T-helper 1 cell treated with Interleukin-12 subunit alpha and Interleukin-12 subunit beta and Interleukin-4 antibody, amounts not matched to agents 30 μg/mL and 1 μg/mL, for 36 hours (primary cell): Measurements from ENCODE around the gene SARS1.
"Not testable (repeated sequence)": the region's sequence is repeated elsewhere in the genome, so short reads cannot be mapped to it uniquely, and the experiment has no call there.

ENCODE experiments used
- H3K27ac Mint-ChIP-seq: one replicate; pipeline ENCODE4 v1.8.0; 2021; ENCODE audit warnings: mild to moderate bottlenecking, mixed read lengths
- H3K27me3 Mint-ChIP-seq: one replicate; pipeline ENCODE4 v1.8.0; 2021; ENCODE audit warnings: low read depth, mixed read lengths
- H3K36me3 Mint-ChIP-seq: one replicate; pipeline ENCODE4 v1.8.0; 2021; ENCODE audit warnings: low read depth, mixed read lengths
- H3K4me1 Mint-ChIP-seq: one replicate; pipeline ENCODE4 v1.8.0; 2021; ENCODE audit warnings: low read depth, mixed read lengths
- H3K4me3 Mint-ChIP-seq: one replicate; pipeline ENCODE4 v1.8.0; 2021; ENCODE audit warnings: mild to moderate bottlenecking, moderate library complexity, mixed read lengths
- H3K9me3 Mint-ChIP-seq: one replicate; pipeline ENCODE4 v1.8.0; 2021; ENCODE audit warnings: mixed read lengths

Gene SARS1

DNA sequence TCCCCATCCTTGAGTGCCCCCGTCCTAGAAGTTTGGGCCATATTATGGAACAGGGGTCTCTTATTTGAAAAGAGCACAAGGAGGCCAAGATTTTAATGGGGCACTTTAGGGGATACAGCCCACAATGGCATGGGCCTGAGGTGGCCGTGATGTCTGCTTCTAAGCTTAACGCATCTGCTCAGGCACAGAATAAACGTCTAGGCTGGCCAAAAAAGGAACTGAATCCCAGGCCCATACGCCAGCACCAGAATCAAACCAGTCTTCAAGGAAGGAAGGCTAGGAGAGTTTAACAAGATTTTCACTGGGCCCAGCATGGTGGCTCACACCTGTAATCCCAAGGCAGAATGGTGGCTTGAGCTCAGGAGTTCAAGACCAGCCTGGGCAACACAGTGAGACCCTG is 9.2 kb upstream of the SARS1 start:
- peaks cover 17% of the 10 kb centered on the region for H3K4me1 Mint-ChIP-seq

DNA sequence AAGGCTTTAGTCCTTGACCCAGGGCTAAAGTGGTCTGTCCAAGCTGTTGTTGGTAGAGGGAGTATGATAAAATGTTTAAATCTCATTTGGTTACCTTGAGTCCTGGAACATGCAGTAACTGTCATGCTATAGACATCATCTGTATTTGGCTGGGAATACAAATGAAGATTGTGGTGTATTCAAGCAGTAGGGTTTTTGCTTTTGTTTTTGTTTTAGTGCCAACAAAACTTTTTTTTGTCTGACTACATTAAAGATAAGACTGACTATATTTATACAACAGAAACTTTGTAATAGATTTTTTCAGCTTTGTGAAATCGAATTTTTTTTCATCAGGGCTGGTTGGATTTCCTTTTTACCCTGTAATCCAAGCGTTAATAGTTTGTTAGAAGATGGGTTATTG is 7.4 kb upstream of the SARS1 start:
- peaks cover 4% of the 10 kb centered on the region for H3K4me1 Mint-ChIP-seq

More for the DNA sequence above, 9.2 kb upstream of the SARS1 start:
- Mint-ChIP-seq H3K9me3 (no peaks in the 10 kb centered on the region), H3K27me3 (peaks cover 5% of the 10 kb centered on the region), H3K4me3 (no peak overlapping the region), H3K36me3 (peaks cover 2% of the 10 kb centered on the region), H3K27ac (no peak overlapping the region)

DNA sequence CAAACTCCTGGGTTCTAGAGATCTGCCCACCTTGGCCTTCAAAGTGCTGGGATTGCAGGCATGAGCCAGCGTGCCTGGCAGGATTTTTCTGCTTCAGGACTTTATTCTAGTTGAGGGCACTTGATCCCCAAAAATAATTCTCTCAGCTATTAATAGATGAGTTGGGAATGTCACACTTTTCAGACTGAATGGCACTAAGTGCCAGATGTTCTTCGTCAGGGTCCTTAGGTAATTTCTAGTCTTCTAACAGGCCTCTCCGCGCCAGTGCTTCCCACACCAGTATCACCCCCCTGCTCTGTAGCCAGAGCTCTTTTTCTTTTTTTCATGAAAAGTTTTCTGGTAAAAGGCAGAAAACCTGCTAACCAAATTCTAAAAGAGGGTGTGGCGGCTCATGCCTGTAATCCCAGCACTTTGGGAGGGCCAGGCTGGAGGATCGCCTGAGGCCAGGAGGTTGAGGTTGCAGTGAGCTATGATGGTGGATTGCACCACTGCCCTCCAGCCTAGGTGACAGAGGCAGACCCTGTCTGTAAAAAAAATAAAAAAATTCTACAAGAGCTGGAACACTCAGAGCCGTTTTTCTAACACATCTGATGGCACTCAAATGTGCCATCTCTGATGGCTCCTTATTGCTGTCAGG is 6.1 kb upstream of the SARS1 start:
- Mint-ChIP-seq H3K4me3 (no peak overlapping the region), H3K27ac (no peak overlapping the region), H3K4me1 (peaks cover 4% of the 10 kb centered on the region), H3K36me3 (no peaks in the 10 kb centered on the region), H3K27me3 (peaks cover 7% of the 10 kb centered on the region), H3K9me3 (no peaks in the 10 kb centered on the region)

More for the DNA sequence above, 7.4 kb upstream of the SARS1 start:
- Mint-ChIP-seq H3K27me3 (peaks cover 7% of the 10 kb centered on the region), H3K9me3 (no peaks in the 10 kb centered on the region), H3K4me3 (no peak overlapping the region), H3K27ac (no peak overlapping the region), H3K36me3 (no peaks in the 10 kb centered on the region)

DNA sequence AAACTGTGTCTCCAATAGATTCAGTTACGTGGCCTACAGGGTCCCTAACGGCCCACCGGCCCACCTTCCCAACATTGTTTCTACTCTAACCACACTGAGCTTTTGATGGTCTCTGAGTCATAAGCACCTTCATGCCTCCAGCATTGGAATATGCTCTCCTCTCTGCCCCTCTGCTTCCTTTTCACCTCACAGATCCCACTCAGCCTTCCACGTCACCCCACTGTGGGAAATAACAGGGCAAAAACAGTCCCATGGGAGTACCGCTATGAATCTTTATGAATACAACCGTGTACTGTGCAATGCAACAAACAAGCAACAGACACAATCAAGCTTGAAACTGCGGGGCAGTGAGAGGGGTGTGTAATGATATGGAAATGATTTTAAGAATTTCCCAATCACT is 5.3 kb upstream of the SARS1 start:
- peaks cover 7% of the 10 kb centered on the region for H3K27me3 Mint-ChIP-seq
- no peak overlapping the region for H3K27ac Mint-ChIP-seq
- no peak overlapping the region for H3K4me3 Mint-ChIP-seq
- no peaks in the 10 kb centered on the region for H3K36me3 Mint-ChIP-seq
- H3K9me3 Mint-ChIP-seq: no peaks in the 10 kb centered on the region
- H3K4me1 Mint-ChIP-seq: peaks cover 4% of the 10 kb centered on the region

DNA sequence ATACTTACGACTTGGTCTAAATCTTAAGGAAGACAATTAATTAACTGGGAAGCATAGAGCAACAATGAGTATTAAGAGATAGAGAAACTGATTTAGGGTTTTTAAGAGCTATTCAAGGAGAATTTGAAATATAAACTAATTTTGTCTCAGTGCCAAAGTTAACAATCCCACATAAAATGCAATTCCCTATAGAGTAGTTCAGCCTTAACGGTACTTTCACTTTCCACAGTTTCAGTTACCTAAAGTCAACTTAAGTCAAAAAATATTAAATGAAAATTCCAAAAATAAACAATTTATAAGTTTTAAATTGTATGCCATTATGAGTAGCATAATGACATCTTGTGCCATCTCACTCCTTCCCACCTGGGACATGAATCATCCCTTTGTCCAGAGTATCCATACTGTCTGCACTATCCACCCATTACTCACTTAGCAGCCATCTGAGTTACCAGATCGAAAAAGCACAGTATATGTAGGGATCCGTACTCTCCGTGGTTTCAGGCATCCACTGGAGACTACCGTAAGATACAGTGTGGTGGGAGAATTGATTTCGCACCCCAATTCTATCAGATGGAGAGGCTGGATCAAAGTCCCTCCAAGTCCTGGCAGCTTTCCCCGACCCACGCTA is 4.8 kb upstream of the SARS1 start:
- Mint-ChIP-seq H3K4me1 (peaks cover 4% of the 10 kb centered on the region), H3K9me3 (no peaks in the 10 kb centered on the region), H3K27me3 (peaks cover 7% of the 10 kb centered on the region), H3K4me3 (no peak overlapping the region), H3K27ac (no peak overlapping the region), H3K36me3 (no peaks in the 10 kb centered on the region)

DNA sequence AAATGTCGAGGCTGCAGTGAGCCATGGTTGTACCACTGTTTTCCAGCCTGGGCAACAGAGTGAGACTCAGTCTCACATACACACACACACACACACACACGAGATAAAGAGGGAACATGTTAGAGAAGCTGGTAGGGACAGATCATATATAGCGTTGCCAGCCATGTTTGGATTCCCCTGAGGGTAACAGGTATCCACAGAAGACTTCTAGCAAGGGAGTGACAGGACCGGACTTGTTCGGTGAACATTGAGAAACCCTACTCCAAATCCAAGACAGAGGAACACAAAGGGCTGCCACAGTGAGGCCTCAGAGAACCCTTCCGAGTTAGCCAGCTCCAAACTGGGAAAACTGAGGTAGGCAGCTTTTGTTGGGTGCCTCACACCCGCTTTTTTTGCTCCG is 3.7 kb upstream of the SARS1 start:
- H3K27me3 Mint-ChIP-seq: peaks cover 7% of the 10 kb centered on the region
- H3K4me1 Mint-ChIP-seq: peaks cover 11% of the 10 kb centered on the region
- no peaks in the 10 kb centered on the region for H3K9me3 Mint-ChIP-seq
- peaks cover 10% of the 10 kb centered on the region for H3K36me3 Mint-ChIP-seq
- H3K27ac Mint-ChIP-seq: no peak overlapping the region
- no peak overlapping the region for H3K4me3 Mint-ChIP-seq

DNA sequence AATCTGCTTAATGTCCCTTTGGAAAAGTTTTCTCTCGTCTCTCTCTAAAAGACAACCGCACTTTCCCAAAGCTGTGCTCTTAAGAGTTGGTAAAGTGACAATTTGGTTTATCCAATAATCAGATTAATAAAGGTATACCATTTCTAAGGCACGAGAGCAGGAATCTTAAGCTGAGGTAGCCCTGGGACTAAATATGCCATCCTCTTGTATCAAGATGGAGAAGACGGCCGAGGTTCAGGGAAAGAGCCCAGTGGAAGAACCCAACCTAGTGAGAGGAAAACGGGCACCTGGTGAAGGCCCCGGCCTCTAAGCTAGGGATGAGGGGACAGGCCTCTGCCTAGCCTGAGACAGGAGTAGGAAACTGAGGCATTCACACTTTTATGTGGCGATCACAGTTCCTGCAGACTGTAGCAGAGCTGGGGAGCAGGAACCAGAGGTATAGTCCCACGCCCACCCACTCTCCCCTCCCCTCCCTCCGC is 334 bp upstream of the SARS1 start:
- peaks cover 7% of the 10 kb centered on the region for H3K27me3 Mint-ChIP-seq
- H3K27ac Mint-ChIP-seq: peak overlapping the region; percentile 93
- peaks cover 25% of the 10 kb centered on the region for H3K4me1 Mint-ChIP-seq
- no peaks in the 10 kb centered on the region for H3K9me3 Mint-ChIP-seq
- H3K36me3 Mint-ChIP-seq: peaks cover 22% of the 10 kb centered on the region
- H3K4me3 Mint-ChIP-seq: peak overlapping the region; percentile 92

DNA sequence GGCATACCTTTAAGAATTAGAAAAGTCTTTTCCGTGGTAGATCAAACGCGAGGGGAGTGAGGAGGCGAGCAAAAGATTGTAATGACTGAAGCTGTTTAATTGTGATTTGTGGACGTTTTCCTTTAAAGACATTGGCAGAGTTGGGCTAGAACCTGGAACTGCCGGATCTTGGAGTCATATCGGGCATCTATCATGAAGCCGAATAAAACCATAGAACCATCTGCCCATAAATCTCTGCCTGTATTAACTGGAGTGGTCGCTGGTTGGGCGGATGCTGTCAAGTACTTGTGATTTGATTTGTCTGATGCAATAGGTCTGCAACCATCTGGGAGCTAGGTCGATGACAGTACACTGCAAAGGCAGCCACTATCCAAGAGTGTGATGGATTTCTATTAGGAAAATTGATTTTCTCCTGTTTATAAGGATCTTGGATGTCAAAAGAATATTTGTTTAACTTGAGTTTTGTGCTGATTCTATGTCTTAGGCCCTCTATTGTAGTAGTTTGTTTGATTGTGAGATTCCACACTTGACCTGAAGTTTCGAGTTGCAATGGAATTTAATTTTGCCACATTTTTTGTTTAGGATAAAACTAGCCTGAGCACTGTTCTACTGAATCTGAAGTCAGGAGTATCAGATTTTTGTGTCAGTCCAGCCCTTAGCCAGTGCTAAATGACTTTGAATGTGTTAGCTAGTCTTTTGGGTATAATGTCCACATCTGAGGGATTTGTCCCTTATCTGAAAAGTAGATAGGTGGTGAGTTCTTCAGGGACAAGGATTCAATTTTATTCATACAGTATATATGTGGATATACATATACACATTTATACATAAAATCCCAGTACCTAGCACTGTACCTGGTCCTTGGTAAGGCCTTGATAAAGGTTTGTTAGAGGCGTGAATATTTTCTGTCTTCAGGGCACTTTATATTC is 1.2 kb downstream of the SARS1 start:
- Mint-ChIP-seq H3K4me1 (peaks cover 27% of the 10 kb centered on the region), H3K27ac (peak overlapping the region; percentile 93), H3K4me3 (peak overlapping the region; percentile 92), H3K9me3 (no peaks in the 10 kb centered on the region), H3K27me3 (no peaks in the 10 kb centered on the region), H3K36me3 (peaks cover 28% of the 10 kb centered on the region)

DNA sequence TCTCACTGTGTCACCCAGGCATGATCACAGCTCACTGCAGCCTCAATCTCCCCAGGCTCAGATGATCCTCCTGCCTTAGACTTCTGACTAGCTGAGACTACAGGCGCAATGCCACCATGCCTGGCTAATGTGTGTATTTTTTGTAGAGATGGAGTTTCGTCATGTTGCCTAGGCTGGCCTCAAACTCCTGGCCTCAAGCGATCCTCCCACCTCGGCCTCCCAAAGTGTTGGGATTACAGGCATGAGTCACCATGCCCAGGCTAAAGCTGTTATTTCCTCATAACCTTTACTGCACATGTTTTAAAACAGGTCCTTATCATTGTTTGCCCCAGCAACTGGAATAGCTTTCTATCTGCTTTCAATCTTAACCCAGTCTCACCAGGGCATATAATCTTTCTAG is 2.9 kb downstream of the SARS1 start:
- Mint-ChIP-seq H3K27ac (no peak overlapping the region), H3K4me1 (peaks cover 30% of the 10 kb centered on the region), H3K36me3 (peaks cover 33% of the 10 kb centered on the region), H3K9me3 (no peaks in the 10 kb centered on the region), H3K27me3 (no peaks in the 10 kb centered on the region), H3K4me3 (no peak overlapping the region)

DNA sequence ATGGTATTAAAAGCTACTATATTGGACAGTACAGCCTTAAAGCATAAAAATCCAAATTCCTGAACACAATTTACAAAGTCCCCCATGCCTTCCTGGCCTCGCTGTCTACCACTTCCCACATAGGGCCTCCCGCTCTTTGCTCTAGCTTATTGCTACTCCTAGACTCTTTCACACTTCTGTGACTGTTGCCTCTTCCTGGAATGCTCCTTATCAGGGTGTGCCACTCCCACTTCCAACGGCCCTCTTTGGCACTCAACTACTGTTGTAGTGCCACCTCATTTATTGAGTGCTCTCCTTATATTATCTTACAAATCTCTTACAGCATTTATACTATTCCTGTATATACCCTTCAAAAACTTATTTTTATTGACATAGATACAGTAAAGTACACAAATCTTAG is 4.8 kb downstream of the SARS1 start:
- Mint-ChIP-seq H3K9me3 (no peaks in the 10 kb centered on the region), H3K36me3 (peaks cover 42% of the 10 kb centered on the region), H3K27me3 (no peaks in the 10 kb centered on the region), H3K27ac (no peak overlapping the region), H3K4me3 (no peak overlapping the region), H3K4me1 (peaks cover 32% of the 10 kb centered on the region)

DNA sequence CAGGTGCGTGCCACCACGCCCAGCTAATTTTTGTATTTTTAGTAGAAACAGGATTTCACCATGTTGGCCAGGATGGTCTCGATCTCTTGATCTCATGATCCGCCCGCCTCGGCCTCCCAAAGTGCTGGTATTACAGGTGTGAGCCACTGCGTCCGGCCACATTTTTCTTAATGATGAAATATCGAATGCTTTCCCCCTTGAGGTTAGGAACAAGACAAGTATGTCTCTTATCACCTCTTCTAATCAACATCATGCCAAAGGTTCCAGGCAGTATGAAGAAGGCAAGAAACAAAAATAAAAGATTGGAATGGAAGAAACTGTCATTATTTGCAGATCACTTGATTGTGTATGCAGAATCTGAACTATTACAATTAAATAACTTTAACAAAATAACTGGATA is 7.5 kb downstream of the SARS1 start:
- H3K9me3 Mint-ChIP-seq, H3K27ac Mint-ChIP-seq, H3K27me3 Mint-ChIP-seq, H3K4me3 Mint-ChIP-seq: not testable (repeated sequence)
- peaks cover 17% of the 10 kb centered on the region for H3K4me1 Mint-ChIP-seq
- peaks cover 32% of the 10 kb centered on the region for H3K36me3 Mint-ChIP-seq

DNA sequence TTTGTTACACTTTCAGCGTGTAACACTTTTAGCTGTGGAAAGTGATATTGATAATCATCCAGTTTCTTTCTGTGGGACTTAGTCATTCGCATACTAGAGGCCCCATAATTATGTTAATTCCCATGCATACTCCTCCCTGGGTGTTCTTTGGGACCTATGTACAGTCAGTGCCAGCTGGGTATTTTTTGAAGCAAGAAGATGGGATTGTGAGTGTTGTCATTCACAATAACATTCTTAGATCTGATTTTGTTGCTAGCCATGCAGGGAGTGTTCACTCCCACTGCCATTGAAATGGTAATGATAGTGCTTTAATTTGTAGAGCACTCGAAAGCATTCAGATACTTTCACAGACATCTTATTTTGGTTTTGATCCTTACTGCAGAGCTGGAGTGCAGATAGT is 11.6 kb downstream of the SARS1 start:
- Mint-ChIP-seq H3K4me1 (peaks cover 6% of the 10 kb centered on the region), H3K36me3 (peaks cover 34% of the 10 kb centered on the region), H3K27me3 (no peaks in the 10 kb centered on the region), H3K27ac (no peak overlapping the region), H3K4me3 (no peak overlapping the region), H3K9me3 (no peaks in the 10 kb centered on the region)

DNA sequence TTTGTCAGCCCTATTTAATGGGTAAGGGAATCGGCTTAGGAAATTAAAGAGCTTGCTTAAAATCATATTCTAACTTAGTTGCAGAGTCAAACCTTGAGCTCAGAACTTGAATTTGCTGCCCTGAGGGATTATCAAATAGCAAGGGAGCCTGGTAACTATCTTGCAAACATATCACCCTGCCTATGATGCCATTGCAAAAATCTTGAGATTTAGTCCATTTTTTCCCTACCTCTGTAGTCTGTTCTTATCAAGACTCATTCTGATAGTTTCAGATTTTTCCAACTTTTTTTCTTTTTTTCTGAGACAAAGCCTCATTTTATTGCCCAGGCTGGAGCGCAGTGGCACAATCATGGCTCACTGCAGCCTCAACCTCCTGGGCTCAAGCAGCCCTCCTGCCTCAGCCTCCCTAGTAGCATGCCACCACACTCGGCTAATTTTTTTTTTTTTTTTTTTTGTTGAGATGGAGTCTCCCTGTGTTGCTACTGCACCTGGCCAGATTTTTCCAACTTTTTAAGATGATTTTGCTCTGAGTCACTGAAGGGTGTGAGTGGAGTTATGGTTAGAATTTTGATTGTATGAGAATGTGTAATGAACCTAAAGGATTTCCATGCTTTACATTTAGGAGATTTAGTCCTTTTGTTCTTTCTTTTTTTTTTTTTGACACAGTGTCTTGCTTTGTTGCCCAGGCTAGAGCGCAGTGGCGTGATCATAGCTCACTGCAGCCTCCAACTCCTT is 12.2 kb downstream of the SARS1 start:
- Mint-ChIP-seq H3K36me3 (peaks cover 35% of the 10 kb centered on the region), H3K4me3 (no peak overlapping the region), H3K27me3 (no peaks in the 10 kb centered on the region), H3K9me3 (no peaks in the 10 kb centered on the region), H3K27ac (no peak overlapping the region), H3K4me1 (peaks cover 6% of the 10 kb centered on the region)

DNA sequence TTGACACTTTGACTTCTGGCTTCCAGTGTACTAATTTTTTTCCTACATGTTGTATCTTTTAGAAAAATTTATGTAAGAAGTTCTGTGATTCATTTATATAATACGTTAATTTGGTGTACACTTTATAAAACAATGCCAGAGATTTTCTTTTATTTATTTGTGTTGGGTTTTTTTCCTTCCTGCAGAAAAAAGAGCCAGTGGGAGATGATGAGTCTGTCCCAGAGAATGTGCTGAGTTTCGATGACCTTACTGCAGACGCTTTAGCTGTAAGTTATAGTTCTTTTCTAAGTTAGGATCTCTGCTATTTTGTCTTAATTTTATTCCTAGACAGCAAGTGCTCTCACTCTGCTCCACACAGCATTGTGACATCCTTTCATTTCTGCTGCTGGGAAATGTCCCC is 14.4 kb downstream of the SARS1 start:
- Mint-ChIP-seq H3K9me3 (no peaks in the 10 kb centered on the region), H3K4me1 (peaks cover 2% of the 10 kb centered on the region), H3K27ac (no peak overlapping the region), H3K36me3 (peaks cover 38% of the 10 kb centered on the region), H3K4me3 (no peak overlapping the region), H3K27me3 (no peaks in the 10 kb centered on the region)
